Neural cell (in vitro differentiated cells): ENCODE measurements around the gene SMNDC1. TPM values are rescaled to one million over a fixed set of nuclear protein-coding genes. Genes with fewer than 3 reads are reported as not detected.

Experiments
- H2AFZ ChIP-seq: fragments of 200-600, 300-800 bp; sonication (generic), shearing (Covaris generic); 2 replicates; pipeline ENCODE4 v1.6.0; 2014; ENCODE audit warnings: low read depth, mild to moderate bottlenecking, antibody characterized with exemption, low read length, moderate library complexity
- H3F3A ChIP-seq: fragments of 200-600 bp; shearing (Covaris generic); 2 replicates; pipeline ENCODE4 v1.6.1; 2016; ENCODE audit warnings: mild to moderate bottlenecking, moderate library complexity, mixed read lengths, antibody characterized with exemption, low read length; ENCODE audit not compliant: insufficient read depth, poor library complexity, severe bottlenecking
- H3K27ac ChIP-seq: fragments of 200-600, 300-800 bp; sonication (generic), shearing (Covaris generic); 2 replicates; pipeline ENCODE4 v1.5.1; 2014; ENCODE audit warnings: mild to moderate bottlenecking, low read length, moderate library complexity
- H3K27me3 ChIP-seq: fragments of 300-800, 200-600 bp; sonication (generic), shearing (Covaris generic); 2 replicates; pipeline ENCODE4 v1.6.0; 2014; ENCODE audit warnings: mild to moderate bottlenecking, low read depth, low read length, moderate library complexity; ENCODE audit not compliant: insufficient read depth
- H3K36me3 ChIP-seq: fragments of 300-800, 200-600 bp; sonication (generic), shearing (Covaris generic); 2 replicates; pipeline ENCODE4 v1.5.1; 2014; ENCODE audit warnings: mild to moderate bottlenecking, antibody characterized with exemption, low read length, moderate library complexity; ENCODE audit not compliant: insufficient read depth
- H3K4me2 ChIP-seq: fragments of 300-800, 200-600 bp; sonication (generic), shearing (Covaris generic); 2 replicates; pipeline ENCODE4 v1.6.0; 2014; ENCODE audit warnings: mild to moderate bottlenecking, low read length
- H3K4me3 ChIP-seq: fragments of 300-800, 200-600 bp; sonication (generic), shearing (Covaris generic); 2 replicates; pipeline ENCODE4 v1.5.1; 2014; ENCODE audit warnings: mild to moderate bottlenecking, low read length, moderate library complexity
- H3K79me2 ChIP-seq: fragments of 200-600 bp; shearing (Covaris generic); replicated peaks from 2 replicates; pipeline ENCODE4 v1.6.0; 2014; ENCODE audit warnings: mild to moderate bottlenecking, low read length, moderate library complexity; ENCODE audit not compliant: insufficient read depth
- H3K9ac ChIP-seq: fragments of 300-800, 200-600 bp; sonication (generic), shearing (Covaris generic); 2 replicates; pipeline ENCODE4 v1.6.1; 2016; ENCODE audit warnings: mild to moderate bottlenecking, low read length, mixed read lengths
- H3K9me2 ChIP-seq: fragments of 200-600 bp; shearing (Covaris generic); 2 replicates; pipeline ENCODE4 v1.6.1; 2016; ENCODE audit warnings: mild to moderate bottlenecking, low read length, mixed read lengths; ENCODE audit not compliant: insufficient read depth
- H3K9me3 ChIP-seq: fragments of 200-600, 300-800 bp; sonication (generic), shearing (Covaris generic); 2 replicates; pipeline ENCODE4 v1.6.1; 2016; ENCODE audit warnings: mild to moderate bottlenecking, mixed run types, low read length, moderate library complexity, mixed read lengths
- H4K20me1 ChIP-seq: fragments of 200-600 bp; shearing (Covaris generic); 2 replicates; pipeline ENCODE4 v1.6.1; 2016; ENCODE audit warnings: mild to moderate bottlenecking, mixed run types; ENCODE audit not compliant: insufficient read depth
- EP300 ChIP-seq: fragments of 450-650 bp; conservative IDR thresholded peaks from 2 replicates; pipeline ENCODE4 v1.6.1; 2014; ENCODE audit warnings: antibody characterized with exemption, mild to moderate bottlenecking, moderate library complexity; ENCODE audit not compliant: poor library complexity, severe bottlenecking
- EZH2 ChIP-seq: fragments of 200-600, 300-800 bp; shearing (Covaris generic), sonication (generic); IDR thresholded peaks from 2 replicates; pipeline ENCODE4 v1.6.1; 2014; ENCODE audit warnings: antibody characterized with exemption, low read length, borderline replicate concordance, mild to moderate bottlenecking; ENCODE audit not compliant: insufficient read depth, poor library complexity, severe bottlenecking
- MXI1 ChIP-seq: fragments of 450-650 bp; conservative IDR thresholded peaks from 2 replicates; pipeline ENCODE4 v1.6.1; 2014; ENCODE audit warnings: antibody characterized with exemption, mild to moderate bottlenecking; ENCODE audit not compliant: poor library complexity, severe bottlenecking
- POLR2AphosphoS5 ChIP-seq: IDR thresholded peaks from 2 replicates; pipeline ENCODE4 v1.6.1; 2012
- RAD21 ChIP-seq: fragments of 450-650 bp; conservative IDR thresholded peaks from 2 replicates; pipeline ENCODE4 v1.6.1; 2014; ENCODE audit warnings: antibody characterized with exemption, mild to moderate bottlenecking, moderate library complexity
- SMC3 ChIP-seq: fragments of 450-650 bp; conservative IDR thresholded peaks from 2 replicates; pipeline ENCODE4 v1.6.1; 2014; ENCODE audit warnings: antibody characterized with exemption, mild to moderate bottlenecking, moderate library complexity; ENCODE audit not compliant: poor library complexity
- TAF1 ChIP-seq: IDR thresholded peaks from 2 replicates; pipeline ENCODE4 v1.6.1; 2012; ENCODE audit warnings: low read depth
- polyA plus RNA-seq: library from polyadenylated mRNA; depleted of rRNA; stranded (reverse); fragments of >200 nt; gene quantifications from 2 replicates; pipeline ENCODE4 v1.2.3, GENCODE V29; 2014
- TF ChIP-seq, protein P1 (sequence below): fragments of 450-650 bp; IDR thresholded peaks from 2 replicates; pipeline ENCODE4 v1.5.1; 2014; ENCODE audit warnings: antibody characterized with exemption, mild to moderate bottlenecking, moderate library complexity; ENCODE audit not compliant: poor library complexity, severe bottlenecking
- TF ChIP-seq, protein P2 (sequence below): IDR thresholded peaks from 2 replicates; pipeline ENCODE4 v1.6.1; 2012; ENCODE audit warnings: borderline replicate concordance

Gene SMNDC1
- polyA plus RNA-seq, 1 donor from 2014 or later, result 25.9 TPM

DNA sequence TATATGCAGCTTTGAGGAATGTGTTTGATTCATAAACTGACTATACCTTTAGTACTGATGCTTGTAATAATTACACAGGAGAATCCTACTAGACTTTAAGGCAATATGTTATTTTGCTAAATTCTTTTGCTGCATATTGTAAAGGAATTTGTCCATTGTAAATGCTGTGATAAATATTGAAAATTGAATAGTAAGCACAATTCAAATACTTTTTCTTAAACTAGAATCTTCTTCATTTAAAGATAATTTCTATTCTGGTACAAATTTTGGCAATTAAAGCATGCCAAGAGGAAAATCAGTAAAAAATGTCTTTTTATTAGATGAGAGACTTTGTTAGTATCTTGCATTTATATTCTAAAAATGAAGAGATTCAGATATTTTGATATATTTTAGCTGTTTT, 45.4 kb downstream of the SMNDC1 start:
- Histone ChIP-seq H3K9me2 (no peaks in the 10 kb centered on the region), H3K9me3 (no peaks in the 10 kb centered on the region), H3K4me2 (no peak overlapping the region), H3K9ac (no peak overlapping the region), H2AFZ (no peak overlapping the region), H3K27ac (no peak overlapping the region), H3K4me3 (no peak overlapping the region), H3K27me3 (no peaks in the 10 kb centered on the region), H3F3A (no peaks in the 10 kb centered on the region), H4K20me1 (no peaks in the 10 kb centered on the region), H3K36me3 (peaks cover 4% of the 10 kb centered on the region), H3K79me2 (no peaks in the 10 kb centered on the region)
- no peak for TF ChIP-seq EZH2
- no peak for TF ChIP-seq RAD21
- TF ChIP-seq, protein P1, sequence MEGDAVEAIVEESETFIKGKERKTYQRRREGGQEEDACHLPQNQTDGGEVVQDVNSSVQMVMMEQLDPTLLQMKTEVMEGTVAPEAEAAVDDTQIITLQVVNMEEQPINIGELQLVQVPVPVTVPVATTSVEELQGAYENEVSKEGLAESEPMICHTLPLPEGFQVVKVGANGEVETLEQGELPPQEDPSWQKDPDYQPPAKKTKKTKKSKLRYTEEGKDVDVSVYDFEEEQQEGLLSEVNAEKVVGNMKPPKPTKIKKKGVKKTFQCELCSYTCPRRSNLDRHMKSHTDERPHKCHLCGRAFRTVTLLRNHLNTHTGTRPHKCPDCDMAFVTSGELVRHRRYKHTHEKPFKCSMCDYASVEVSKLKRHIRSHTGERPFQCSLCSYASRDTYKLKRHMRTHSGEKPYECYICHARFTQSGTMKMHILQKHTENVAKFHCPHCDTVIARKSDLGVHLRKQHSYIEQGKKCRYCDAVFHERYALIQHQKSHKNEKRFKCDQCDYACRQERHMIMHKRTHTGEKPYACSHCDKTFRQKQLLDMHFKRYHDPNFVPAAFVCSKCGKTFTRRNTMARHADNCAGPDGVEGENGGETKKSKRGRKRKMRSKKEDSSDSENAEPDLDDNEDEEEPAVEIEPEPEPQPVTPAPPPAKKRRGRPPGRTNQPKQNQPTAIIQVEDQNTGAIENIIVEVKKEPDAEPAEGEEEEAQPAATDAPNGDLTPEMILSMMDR, result no peak
- TF ChIP-seq TAF1, result no peak

DNA sequence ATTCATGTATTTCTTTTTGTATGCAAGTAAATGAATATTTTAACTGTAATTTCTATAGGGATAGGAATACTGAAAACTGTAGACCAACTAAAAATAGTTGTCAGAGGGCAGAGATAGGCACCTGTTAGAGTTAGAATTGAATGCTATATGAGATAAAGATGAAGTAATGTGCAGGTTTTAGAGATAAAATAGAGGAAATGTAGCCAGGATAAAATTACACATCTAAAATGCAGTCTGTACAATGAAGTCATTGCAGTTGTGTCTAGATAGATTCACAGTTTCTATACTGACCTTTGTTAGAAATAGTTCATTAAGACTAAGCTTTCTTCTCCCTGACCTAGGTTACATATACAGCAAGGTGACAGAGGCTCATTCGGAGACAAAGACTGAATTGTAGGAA, 46.2 kb downstream of the SMNDC1 start:
- H3K4me2 ChIP-seq, result no peak overlapping the region
- peaks cover 4% of the 10 kb centered on the region for H3K36me3 ChIP-seq
- no peaks in the 10 kb centered on the region for H3F3A ChIP-seq
- no peak for TF ChIP-seq POLR2AphosphoS5
- H3K9ac ChIP-seq, result no peak overlapping the region
- no peaks in the 10 kb centered on the region for H3K9me3 ChIP-seq
- no peak overlapping the region for H3K4me3 ChIP-seq
- no peak overlapping the region for H2AFZ ChIP-seq
- no peaks in the 10 kb centered on the region for H3K27me3 ChIP-seq
- H4K20me1 ChIP-seq, result no peaks in the 10 kb centered on the region
- H3K27ac ChIP-seq, result no peak overlapping the region
- no peaks in the 10 kb centered on the region for H3K79me2 ChIP-seq
- H3K9me2 ChIP-seq, result no peaks in the 10 kb centered on the region

DNA sequence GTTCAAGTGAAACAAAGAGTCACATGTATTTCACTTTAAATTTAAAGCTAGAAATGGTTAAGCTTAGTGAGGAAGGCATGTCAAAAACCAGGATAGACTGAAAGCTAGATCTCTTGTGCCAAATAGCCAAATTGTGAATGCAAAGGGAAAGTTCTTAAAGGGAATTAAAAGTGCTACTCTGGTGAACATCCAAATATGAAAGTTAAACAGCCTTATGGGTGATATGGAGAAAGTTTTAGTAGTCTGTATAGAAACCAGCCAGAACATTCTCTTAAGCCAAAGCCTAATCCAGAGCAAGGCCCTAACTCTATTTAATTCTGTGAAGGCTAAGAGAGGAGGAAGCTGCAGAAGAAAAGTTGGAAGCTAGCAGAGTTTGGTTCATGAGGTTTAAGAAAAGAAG, 50.3 kb downstream of the SMNDC1 start:
- no peak overlapping the region for H2AFZ ChIP-seq
- H3K79me2 ChIP-seq, result peaks cover 6% of the 10 kb centered on the region
- no peaks in the 10 kb centered on the region for H3K9me3 ChIP-seq
- no peaks in the 10 kb centered on the region for H3K9me2 ChIP-seq
- H3K9ac ChIP-seq, result no peak overlapping the region
- H3F3A ChIP-seq, result no peaks in the 10 kb centered on the region
- TF ChIP-seq, protein P1, result no peak
- TF ChIP-seq MXI1, result no peak
- no peak for TF ChIP-seq POLR2AphosphoS5
- TF ChIP-seq, protein P2, sequence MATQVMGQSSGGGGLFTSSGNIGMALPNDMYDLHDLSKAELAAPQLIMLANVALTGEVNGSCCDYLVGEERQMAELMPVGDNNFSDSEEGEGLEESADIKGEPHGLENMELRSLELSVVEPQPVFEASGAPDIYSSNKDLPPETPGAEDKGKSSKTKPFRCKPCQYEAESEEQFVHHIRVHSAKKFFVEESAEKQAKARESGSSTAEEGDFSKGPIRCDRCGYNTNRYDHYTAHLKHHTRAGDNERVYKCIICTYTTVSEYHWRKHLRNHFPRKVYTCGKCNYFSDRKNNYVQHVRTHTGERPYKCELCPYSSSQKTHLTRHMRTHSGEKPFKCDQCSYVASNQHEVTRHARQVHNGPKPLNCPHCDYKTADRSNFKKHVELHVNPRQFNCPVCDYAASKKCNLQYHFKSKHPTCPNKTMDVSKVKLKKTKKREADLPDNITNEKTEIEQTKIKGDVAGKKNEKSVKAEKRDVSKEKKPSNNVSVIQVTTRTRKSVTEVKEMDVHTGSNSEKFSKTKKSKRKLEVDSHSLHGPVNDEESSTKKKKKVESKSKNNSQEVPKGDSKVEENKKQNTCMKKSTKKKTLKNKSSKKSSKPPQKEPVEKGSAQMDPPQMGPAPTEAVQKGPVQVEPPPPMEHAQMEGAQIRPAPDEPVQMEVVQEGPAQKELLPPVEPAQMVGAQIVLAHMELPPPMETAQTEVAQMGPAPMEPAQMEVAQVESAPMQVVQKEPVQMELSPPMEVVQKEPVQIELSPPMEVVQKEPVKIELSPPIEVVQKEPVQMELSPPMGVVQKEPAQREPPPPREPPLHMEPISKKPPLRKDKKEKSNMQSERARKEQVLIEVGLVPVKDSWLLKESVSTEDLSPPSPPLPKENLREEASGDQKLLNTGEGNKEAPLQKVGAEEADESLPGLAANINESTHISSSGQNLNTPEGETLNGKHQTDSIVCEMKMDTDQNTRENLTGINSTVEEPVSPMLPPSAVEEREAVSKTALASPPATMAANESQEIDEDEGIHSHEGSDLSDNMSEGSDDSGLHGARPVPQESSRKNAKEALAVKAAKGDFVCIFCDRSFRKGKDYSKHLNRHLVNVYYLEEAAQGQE, result no peak
- TF ChIP-seq EP300, result no peak
- TF ChIP-seq TAF1, result no peak
- no peak for TF ChIP-seq EZH2
- TF ChIP-seq RAD21, result no peak
- TF ChIP-seq SMC3, result no peak
- H3K27ac ChIP-seq, result no peak overlapping the region
- H3K4me2 ChIP-seq, result no peak overlapping the region
- no peak overlapping the region for H3K4me3 ChIP-seq
- no peaks in the 10 kb centered on the region for H3K27me3 ChIP-seq
- peaks cover 4% of the 10 kb centered on the region for H3K36me3 ChIP-seq
- H4K20me1 ChIP-seq, result no peaks in the 10 kb centered on the region
